HCT116 (cell line): Measurements from ENCODE around the gene MRPL41. TPM values are rescaled to one million over a fixed set of nuclear protein-coding genes. Genes with fewer than 3 reads are reported as not detected.

Experiments used
- ATAC-seq: fragments of 200-7000 bp; cut with Tn5 transposase; 2 replicates; pipeline ENCODE4 v1.9.1; 2020; ENCODE audit warnings: mild to moderate bottlenecking, moderate library complexity
- BruUV-seq: library from RNA; stranded (reverse); fragments of 400-500 nt; replicated peaks from 2 replicates; lab custom pipeline; 2021; lab: Mats Ljungman, UMichigan
- CTCF ChIA-PET: fragments of 300-600 bp; sonication (Branson Sonifier 250); formaldehyde crosslinking; loops from one replicate; lab custom pipeline; 2021; ENCODE audit warnings: antibody characterized with exemption; lab: Charles Lee
- POLR2A ChIA-PET: fragments of 300-600, 350-600 bp; sonication (Branson Sonifier 250); formaldehyde crosslinking; loops from one replicate; lab custom pipeline; 2021; ENCODE audit warnings: antibody characterized with exemption; lab: Charles Lee
- RAD21 ChIA-PET, 2 experiments: fragments of 300-600 bp; sonication (Branson Sonifier 250); formaldehyde crosslinking; loops; one replicate each; lab custom pipeline; 2023; ENCODE audit warnings: low total read pairs in 2 of 2; ENCODE audit not compliant: uncharacterized antibody in 2 of 2, unreplicated experiment in 2 of 2, low non-redundant PET in 1 of 2; lab: Charles Lee
- DNase-seq: peaks from one replicate; pipeline ENCODE4 v3.0.0-alpha.2; 2010; ENCODE audit warnings: low read depth, low spot score
- H2AFZ ChIP-seq: fragments of 200-600 bp; shearing (Covaris generic), sonication (generic); 2 replicates; pipeline ENCODE4 v1.6.1; 2017; ENCODE audit warnings: low read depth, mixed run types, mixed read lengths, antibody characterized with exemption, low read length; ENCODE audit not compliant: poor library complexity, severe bottlenecking
- H3K27ac ChIP-seq: 2 replicates; pipeline ENCODE4 v1.5.1; 2012; ENCODE audit warnings: low read depth, low read length
- H3K27me3 ChIP-seq: fragments of 200-600 bp; sonication (generic); 2 replicates; pipeline ENCODE4 v1.6.1; 2016; ENCODE audit warnings: mixed run types, low read length, mixed read lengths; ENCODE audit not compliant: insufficient read depth
- H3K36me3 ChIP-seq, 2 experiments: fragments of 200-500 bp in 1 of 2; fragments of 200-600 bp in 1 of 2; sonication (Bioruptor generic) in 1 of 2; sonication (generic) in 1 of 2; 2 replicates each; pipeline versions ENCODE4 v1.5.1 to v1.6.1; 2014 to 2016; ENCODE audit warnings: low read length in 2 of 2, inconsistent platforms in 1 of 2, mixed read lengths in 1 of 2, mixed run types in 1 of 2; ENCODE audit not compliant: insufficient read depth in 2 of 2, control insufficient read depth in 1 of 2
- H3K4me1 ChIP-seq, 2 experiments: fragments of 200-600 bp in 1 of 2; sonication (generic) in 1 of 2; 2 replicates each; pipeline versions ENCODE4 v1.5.1 to v1.6.1; 2012 to 2017; ENCODE audit warnings: low read length in 2 of 2, inconsistent platforms in 1 of 2, mild to moderate bottlenecking in 1 of 2, mixed read lengths in 1 of 2, mixed run types in 1 of 2, moderate library complexity in 1 of 2; ENCODE audit not compliant: insufficient read depth in 2 of 2, control insufficient read depth in 1 of 2
- H3K4me2 ChIP-seq: fragments of 200-600 bp; sonication (generic); 2 replicates; pipeline ENCODE4 v1.6.1; 2017; ENCODE audit warnings: mixed run types, low read length, mixed read lengths
- H3K4me3 ChIP-seq, 2 experiments: fragments of 200-600 bp in 1 of 2; sonication (generic) in 1 of 2; replicated peaks in 1 of 2; 2 replicates each; pipeline ENCODE4 v1.5.1; 2011 to 2016; ENCODE audit warnings: low read length in 2 of 2, control low read depth in 1 of 2, low read depth in 1 of 2, mild to moderate bottlenecking in 1 of 2, mixed read lengths in 1 of 2, mixed run types in 1 of 2
- H3K79me2 ChIP-seq: fragments of 200-600 bp; sonication (generic); 2 replicates; pipeline ENCODE4 v1.6.1; 2017; ENCODE audit warnings: mild to moderate bottlenecking, mixed run types, low read length, moderate library complexity, mixed read lengths; ENCODE audit not compliant: insufficient read depth
- H3K9ac ChIP-seq: fragments of 200-600 bp; sonication (generic); 2 replicates; pipeline ENCODE4 v1.6.1; 2016; ENCODE audit warnings: low read length, mixed read lengths
- H3K9me2 ChIP-seq: fragments of 200-600 bp; sonication (generic), shearing (Covaris generic); 2 replicates; pipeline ENCODE4 v1.6.1; 2017; ENCODE audit warnings: mixed run types, mild to moderate bottlenecking, moderate library complexity; ENCODE audit not compliant: insufficient read depth
- H3K9me3 ChIP-seq, 2 experiments: fragments of 200-500 bp in 1 of 2; fragments of 200-600 bp in 1 of 2; sonication (Bioruptor generic) in 1 of 2; sonication (generic) in 1 of 2; 2 replicates each; pipeline ENCODE4 v1.6.1; 2014 to 2017; ENCODE audit warnings: low read length in 2 of 2, mixed read lengths in 2 of 2, inconsistent platforms in 1 of 2, low read depth in 1 of 2, mild to moderate bottlenecking in 1 of 2, mixed run types in 1 of 2, moderate library complexity in 1 of 2; ENCODE audit not compliant: control insufficient read depth in 1 of 2, insufficient read depth in 1 of 2
- H4K20me1 ChIP-seq: fragments of 200-600 bp; sonication (generic), shearing (Covaris generic); 2 replicates; pipeline ENCODE4 v1.6.1; 2017; ENCODE audit warnings: mixed run types, mild to moderate bottlenecking, moderate library complexity; ENCODE audit not compliant: insufficient read depth
- CBX3 ChIP-seq: IDR thresholded peaks from 2 replicates; pipeline ENCODE4 v1.6.1; 2012; ENCODE audit warnings: low read depth
- CTCF ChIP-seq, 3 experiments: fragments of 200-600 bp in 1 of 3; sonication (generic) in 1 of 3; IDR thresholded peaks in 2 of 3; conservative IDR thresholded peaks in 1 of 3; 2 replicates each; pipeline ENCODE4 v1.5.1; 2012 to 2017; ENCODE audit warnings: low read depth in 2 of 3, low read length in 2 of 3, antibody characterized with exemption in 1 of 3, borderline replicate concordance in 1 of 3, control low read depth in 1 of 3, mild to moderate bottlenecking in 1 of 3, mixed read lengths in 1 of 3, mixed run types in 1 of 3, moderate library complexity in 1 of 3; ENCODE audit not compliant: insufficient read depth in 1 of 3
- ELF1 ChIP-seq: IDR thresholded peaks from 2 replicates; pipeline ENCODE4 v1.6.1; 2012; ENCODE audit warnings: low read depth, borderline replicate concordance
- FOSL1 ChIP-seq: IDR thresholded peaks from 2 replicates; pipeline ENCODE4 v1.6.1; 2012; ENCODE audit warnings: low read depth
- JUND ChIP-seq: IDR thresholded peaks from 2 replicates; pipeline ENCODE4 v1.6.1; 2012
- POLR2AphosphoS5 ChIP-seq: IDR thresholded peaks from 2 replicates; pipeline ENCODE4 v1.6.1; 2011; ENCODE audit warnings: mild to moderate bottlenecking, low read depth, low read length, moderate library complexity
- RAD21 ChIP-seq: IDR thresholded peaks from 2 replicates; pipeline ENCODE4 v1.6.1; 2012; ENCODE audit warnings: low read depth, mild to moderate bottlenecking
- REST ChIP-seq: IDR thresholded peaks from 2 replicates; pipeline ENCODE4 v1.6.1; 2012; ENCODE audit warnings: low read depth
- SIN3A ChIP-seq: IDR thresholded peaks from 2 replicates; pipeline ENCODE4 v1.6.1; 2012; ENCODE audit warnings: low read depth
- SP1 ChIP-seq: IDR thresholded peaks from 2 replicates; pipeline ENCODE4 v1.6.1; 2012; ENCODE audit warnings: low read depth
- SRF ChIP-seq: IDR thresholded peaks from 2 replicates; pipeline ENCODE4 v1.6.1; 2012; ENCODE audit warnings: low read depth
- TCF7L2 ChIP-seq: IDR thresholded peaks from 2 replicates; pipeline ENCODE4 v1.7.0; 2011; ENCODE audit warnings: borderline replicate concordance, inconsistent platforms; ENCODE audit not compliant: insufficient read depth, insufficient read length; ENCODE audit errors: extremely low read depth
- YY1 ChIP-seq: IDR thresholded peaks from 2 replicates; pipeline ENCODE4 v1.6.1; 2011; ENCODE audit warnings: low read length, low read depth, moderate library complexity, mild to moderate bottlenecking; ENCODE audit not compliant: insufficient replicate concordance; ENCODE audit errors: extremely low read depth
- ZNF274 ChIP-seq: fragments of 200-500 bp; sonication (Bioruptor generic); IDR thresholded peaks from 2 replicates; pipeline ENCODE4 v1.6.1; 2014; ENCODE audit warnings: mild to moderate bottlenecking, low read depth, low read length, inconsistent platforms
- intact Hi-C: fragments of 100-400 bp; cut with micrococcal nuclease; formaldehyde crosslinking; loops from 2 replicates; pipeline ENCODE4 v1.10.0; 2022
- total RNA-seq: library from RNA; stranded (reverse); gene quantifications from one replicate; pipeline ENCODE4 v1.2.1, GENCODE V29; 2021; ENCODE audit not compliant: unreplicated experiment
- TF ChIP-seq, protein P1 (sequence below): IDR thresholded peaks from 2 replicates; pipeline ENCODE4 v1.6.1; 2012
- TF ChIP-seq, protein P2 (sequence below): IDR thresholded peaks from 2 replicates; pipeline ENCODE4 v1.6.1; 2012

MRPL41 gene
- total RNA-seq, 1 experiment from 2014 or later, result 69.5 TPM

DNA sequence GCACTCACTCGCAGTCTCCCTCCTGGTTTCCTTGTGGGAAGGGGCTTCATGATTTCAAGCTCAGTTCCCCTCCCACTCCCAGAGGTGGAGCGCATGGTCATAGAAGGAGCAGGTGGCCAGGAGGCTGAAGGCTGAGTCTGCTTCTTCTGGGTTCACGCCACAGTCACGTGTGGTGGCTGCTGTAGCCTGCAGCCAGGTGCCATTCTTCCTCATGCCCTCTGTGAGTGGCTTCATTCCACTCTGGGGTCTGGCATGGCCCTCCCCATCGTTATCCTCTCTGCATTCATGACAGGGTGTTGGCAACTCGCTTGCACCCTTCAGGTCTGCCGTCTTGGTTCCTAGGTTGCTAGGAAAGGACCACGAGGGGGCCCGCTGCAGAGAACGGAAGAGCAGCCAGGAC, 3.5 kb downstream of the MRPL41 start:
- intact Hi-C loops, result no loop called here
- H3K79me2 ChIP-seq, result peaks cover 23% of the 10 kb centered on the region

More for the DNA sequence above, 3.5 kb downstream of the MRPL41 start:
- Histone ChIP-seq H3K36me3 (peaks cover 33 to 36% of the 10 kb centered on the region in 2 experiments; a peak in 3 of 4 replicates), H3K9me3 (no peaks in the 10 kb centered on the region), H3K9ac (no peak overlapping the region), H2AFZ (no peak overlapping the region), H3K4me2 (no peak overlapping the region), H3K4me3 (no peak overlapping the region), H3K27ac (no peak overlapping the region), H3K9me2 (no peaks in the 10 kb centered on the region), H3K27me3 (no peaks in the 10 kb centered on the region), H4K20me1 (peaks cover 8% of the 10 kb centered on the region; the same call in 1 of the 2 replicates), H3K4me1 (peaks cover 5 to 18% of the 10 kb centered on the region in 2 experiments)
- CTCF ChIA-PET, result interaction anchor here (0.9 kb wide), 1 partner anchor 20 kb away, joined by 3 read pairs; no protein-coding TSS in a partner anchor
- ATAC-seq (no peak), DNase-seq (no peak)
- BruUV-seq, result no TSS peak
- POLR2A ChIA-PET, result no interaction called here
- RAD21 ChIA-PET, result no interaction called here
- no peak for TF ChIP-seq POLR2AphosphoS5
- TF ChIP-seq TCF7L2, result no peak
- no peak for TF ChIP-seq ELF1
- no peak for TF ChIP-seq JUND
- TF ChIP-seq SIN3A, result no peak
- no peak for TF ChIP-seq YY1
- TF ChIP-seq FOSL1, result no peak
- TF ChIP-seq, protein P1, sequence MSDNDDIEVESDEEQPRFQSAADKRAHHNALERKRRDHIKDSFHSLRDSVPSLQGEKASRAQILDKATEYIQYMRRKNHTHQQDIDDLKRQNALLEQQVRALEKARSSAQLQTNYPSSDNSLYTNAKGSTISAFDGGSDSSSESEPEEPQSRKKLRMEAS, result no peak
- no peak for TF ChIP-seq CBX3
- TF ChIP-seq ZNF274, result no peak
- TF ChIP-seq CTCF (IDR thresholded peaks at IDR 0.05 in 2 of 3, conservative IDR thresholded peaks at IDR 0.05 in 1 of 3; ENCODE audit: borderline replicate concordance in 1 of 3, insufficient read depth in 1 of 3, low read depth in 2 of 3, low read length in 2 of 3), result no peak
- no peak for TF ChIP-seq REST
- no peak for TF ChIP-seq SRF
- TF ChIP-seq RAD21, result no peak
- no peak for TF ChIP-seq SP1
- TF ChIP-seq, protein P2, sequence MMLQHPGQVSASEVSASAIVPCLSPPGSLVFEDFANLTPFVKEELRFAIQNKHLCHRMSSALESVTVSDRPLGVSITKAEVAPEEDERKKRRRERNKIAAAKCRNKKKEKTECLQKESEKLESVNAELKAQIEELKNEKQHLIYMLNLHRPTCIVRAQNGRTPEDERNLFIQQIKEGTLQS, result no peak
